IPS-11a (cell line): Measurements from ENCODE around the gene ALMS1.
"Not testable (repeated sequence)": the region's sequence is repeated elsewhere in the genome, so short reads cannot be mapped to it uniquely, and the experiment has no call there.

Experiments
- H3K4me3 ChIP-seq: one replicate; pipeline ENCODE4 v1.5.1; 2013; ENCODE audit warnings: low read depth, low read length, control low read depth

The ALMS1 gene

GRCh38 chr2:73385504-73386341 is at the start of gene ALMS1:
Gene ALMS1, plus strand, starts transcription at chr2:73385836. Its CDS starts 33 bp downstream, at chr2:73385869.
- peak within 1 kb of the TSS; percentile 94 for H3K4me3 ChIP-seq

DNA sequence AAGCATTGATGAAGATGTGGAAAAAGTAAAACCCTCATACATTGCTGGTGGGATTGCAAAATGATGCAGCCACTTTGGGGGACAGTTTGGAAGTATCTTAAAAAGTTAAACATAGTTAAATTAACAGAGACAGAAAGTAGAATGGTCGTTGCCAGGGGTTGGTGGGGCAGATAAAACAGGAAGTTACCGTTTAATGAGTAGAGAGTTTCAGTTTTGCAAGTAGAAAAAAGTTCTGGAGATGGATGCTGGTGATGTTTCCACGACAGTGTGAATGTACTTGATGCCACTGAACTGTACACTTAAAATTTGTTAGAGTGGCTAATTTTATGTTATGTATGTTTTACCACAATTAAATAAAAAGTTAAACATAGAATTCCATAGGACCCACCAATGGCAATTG is 47.8 kb upstream of the ALMS1 start:
- no peak overlapping the region for H3K4me3 ChIP-seq

- no peak overlapping the region for H3K4me3 ChIP-seq
These were observed 46.4 kb upstream of the ALMS1 start for GRCh38 chr2:73339201-73339600.

DNA sequence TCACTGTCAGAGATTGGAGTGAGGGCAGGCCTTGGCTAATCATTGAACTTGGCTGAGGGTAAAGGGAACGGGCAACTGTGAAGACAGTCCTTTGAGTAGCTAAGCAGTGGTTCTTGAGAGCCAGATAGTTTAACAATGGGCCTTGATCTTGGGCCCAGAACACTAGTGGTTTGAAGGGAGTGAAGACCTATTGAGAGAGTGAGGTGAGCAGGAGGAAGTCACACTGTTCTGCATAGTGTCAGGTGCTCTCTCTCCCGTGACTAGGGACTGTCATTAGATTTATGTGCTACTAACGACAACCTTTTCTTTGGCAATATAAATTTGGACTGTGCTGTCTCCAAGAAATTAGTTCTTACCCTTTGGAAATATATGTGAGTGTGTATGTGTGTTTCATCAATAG is 44.6 kb upstream of the ALMS1 start:
- no peak overlapping the region for H3K4me3 ChIP-seq

- H3K4me3 ChIP-seq = no peak overlapping the region
These were observed 41.6 kb upstream of the ALMS1 start for GRCh38 chr2:73343992-73344391.

DNA sequence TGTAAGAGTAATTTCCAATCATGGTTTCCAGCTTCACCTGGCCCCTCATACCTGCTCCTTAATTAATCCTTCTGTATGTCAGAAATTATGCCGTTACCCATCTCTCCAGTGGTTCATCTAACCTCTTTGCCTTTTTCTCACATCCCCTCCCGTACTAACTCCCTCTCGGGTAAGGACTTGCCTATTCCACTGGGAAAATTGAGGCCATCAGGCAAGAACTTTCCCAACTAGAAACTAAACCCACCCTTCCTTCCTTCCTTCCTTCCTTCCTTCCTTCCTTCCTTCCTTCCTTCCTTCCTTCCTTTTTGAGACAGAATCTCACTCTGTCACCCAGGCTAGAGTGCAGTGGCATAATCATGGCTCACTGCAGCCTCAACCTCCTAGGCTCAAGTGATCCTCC is 40.9 kb upstream of the ALMS1 start:
- not testable (repeated sequence) for H3K4me3 ChIP-seq

DNA sequence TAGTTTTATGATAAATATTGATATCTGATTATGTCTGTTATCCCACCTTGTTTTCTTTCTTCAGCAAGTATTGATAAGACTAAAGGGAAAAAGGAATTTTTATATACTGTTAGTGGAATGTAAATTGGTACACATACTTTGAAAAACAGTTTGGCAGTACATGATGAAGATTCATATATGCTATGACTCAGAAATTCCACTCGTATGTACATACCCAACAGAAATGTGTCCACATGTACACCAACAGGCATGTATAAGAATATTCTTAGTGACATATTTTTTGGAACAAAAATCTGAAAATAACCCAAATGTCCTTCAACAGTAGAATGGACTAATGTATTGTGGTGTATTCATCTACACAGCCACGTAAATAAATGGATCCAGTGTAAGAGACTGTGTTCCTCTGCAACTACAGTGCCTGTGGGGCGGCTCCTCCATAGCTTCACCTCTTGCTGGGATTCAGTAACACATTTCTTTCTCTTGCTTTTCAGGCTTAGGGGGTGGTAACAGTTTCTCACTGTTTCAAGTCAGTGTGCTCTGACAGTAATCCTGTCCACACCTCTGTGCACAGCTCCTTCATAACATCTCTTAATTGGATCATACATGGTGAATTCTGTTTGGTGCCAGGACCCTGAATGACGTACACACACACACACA is 35.5 kb upstream of the ALMS1 start:
- no peak overlapping the region for H3K4me3 ChIP-seq

- no peak overlapping the region for H3K4me3 ChIP-seq
These were observed 29.5 kb upstream of the ALMS1 start for GRCh38 chr2:73356097-73356496.

- no peak overlapping the region for H3K4me3 ChIP-seq
These were observed 25.5 kb upstream of the ALMS1 start for GRCh38 chr2:73359915-73360697.

GRCh38 chr2:73366060-73366459 is 19.6 kb upstream of the ALMS1 start:
- no peak overlapping the region for H3K4me3 ChIP-seq

DNA sequence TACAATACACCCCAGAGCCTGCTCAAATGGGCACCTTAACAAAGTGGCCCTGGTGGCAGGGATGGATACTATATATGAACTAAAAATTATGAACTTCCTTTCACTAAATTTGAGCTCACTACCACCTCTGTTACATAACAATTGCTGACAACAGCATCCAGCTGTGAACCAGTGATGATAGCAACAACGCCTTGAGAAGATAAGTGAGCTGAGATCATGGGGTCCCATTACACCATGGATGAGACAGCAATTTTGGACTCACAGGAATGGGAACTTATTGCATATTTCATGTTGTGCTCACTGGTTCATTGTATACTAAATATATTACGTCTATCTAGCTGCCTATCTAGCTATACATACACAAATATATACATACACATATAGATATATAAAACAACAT is 16.9 kb upstream of the ALMS1 start:
- no peak overlapping the region for H3K4me3 ChIP-seq

GRCh38 chr2:73370348-73370747 is 15.3 kb upstream of the ALMS1 start:
- H3K4me3 ChIP-seq = no peak overlapping the region

DNA sequence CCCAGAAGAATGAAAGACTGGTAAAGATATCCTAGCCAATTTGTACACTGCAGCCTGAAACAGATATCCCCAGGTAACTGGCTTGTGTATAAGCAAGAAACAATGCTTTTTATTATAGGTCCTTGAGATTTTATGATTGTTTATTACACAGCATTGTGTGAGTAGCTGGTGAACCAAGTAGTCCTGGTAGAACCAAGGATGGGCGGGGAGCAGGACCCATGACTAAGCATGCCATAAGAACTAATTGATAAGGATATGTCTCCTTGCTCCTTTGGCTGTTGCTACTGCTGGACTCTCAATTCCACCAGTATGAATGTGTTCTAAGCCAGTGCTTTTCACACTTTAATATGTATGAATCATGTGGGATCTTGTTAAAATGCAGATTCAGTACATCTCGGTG is 12.3 kb upstream of the ALMS1 start:
- no peak overlapping the region for H3K4me3 ChIP-seq

DNA sequence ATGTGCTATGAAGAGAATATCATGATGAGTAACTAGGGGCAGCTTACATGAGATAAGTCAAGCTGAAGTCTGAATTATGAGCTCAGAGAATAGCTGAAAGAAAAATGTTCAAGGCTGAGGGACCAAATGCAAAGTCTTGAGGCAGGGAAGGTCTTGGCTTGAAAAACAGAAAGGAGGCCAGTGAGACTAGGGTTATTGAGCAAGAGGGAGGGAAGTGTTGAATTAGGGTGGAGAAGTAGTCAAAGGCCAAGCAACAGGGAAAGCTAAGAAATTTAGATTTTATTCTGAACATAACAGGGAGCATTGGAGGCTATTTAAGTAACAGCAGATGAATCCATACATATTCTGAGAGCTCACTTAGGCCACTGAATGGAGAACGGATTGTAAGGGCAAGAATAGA is 11.4 kb upstream of the ALMS1 start:
- no peak overlapping the region for H3K4me3 ChIP-seq

GRCh38 chr2:73376681-73377080 is 9.0 kb upstream of the ALMS1 start:
- H3K4me3 ChIP-seq = no peak overlapping the region

DNA sequence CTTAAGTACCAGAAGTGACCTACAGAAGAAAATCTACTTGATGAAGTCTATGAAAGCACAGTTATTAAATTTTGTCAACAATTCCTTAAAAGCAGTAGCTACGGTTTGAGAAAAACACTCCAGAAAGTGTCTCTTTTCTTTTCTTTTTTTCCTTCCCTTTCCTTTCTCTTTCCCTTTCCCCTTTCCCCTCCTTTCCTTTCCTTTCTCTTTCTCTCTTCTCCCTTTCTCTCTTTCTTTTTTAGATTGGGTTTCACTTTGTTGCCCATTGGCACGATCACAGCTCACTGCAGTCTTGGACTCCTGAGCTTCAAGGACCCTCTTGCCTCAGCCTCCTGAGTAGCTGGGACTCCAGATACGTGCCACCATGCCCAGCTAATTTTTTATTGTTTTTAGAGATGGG is 2.6 kb upstream of the ALMS1 start:
- H3K4me3 ChIP-seq = no peak overlapping the region

- peak overlapping the region; percentile 57 for H3K4me3 ChIP-seq
These were observed 523 bp upstream of the ALMS1 start for GRCh38 chr2:73385123-73385503.

GRCh38 chr2:73386342-73386868 is 769 bp downstream of the ALMS1 start:
- peak overlapping the region; percentile 94 for H3K4me3 ChIP-seq

DNA sequence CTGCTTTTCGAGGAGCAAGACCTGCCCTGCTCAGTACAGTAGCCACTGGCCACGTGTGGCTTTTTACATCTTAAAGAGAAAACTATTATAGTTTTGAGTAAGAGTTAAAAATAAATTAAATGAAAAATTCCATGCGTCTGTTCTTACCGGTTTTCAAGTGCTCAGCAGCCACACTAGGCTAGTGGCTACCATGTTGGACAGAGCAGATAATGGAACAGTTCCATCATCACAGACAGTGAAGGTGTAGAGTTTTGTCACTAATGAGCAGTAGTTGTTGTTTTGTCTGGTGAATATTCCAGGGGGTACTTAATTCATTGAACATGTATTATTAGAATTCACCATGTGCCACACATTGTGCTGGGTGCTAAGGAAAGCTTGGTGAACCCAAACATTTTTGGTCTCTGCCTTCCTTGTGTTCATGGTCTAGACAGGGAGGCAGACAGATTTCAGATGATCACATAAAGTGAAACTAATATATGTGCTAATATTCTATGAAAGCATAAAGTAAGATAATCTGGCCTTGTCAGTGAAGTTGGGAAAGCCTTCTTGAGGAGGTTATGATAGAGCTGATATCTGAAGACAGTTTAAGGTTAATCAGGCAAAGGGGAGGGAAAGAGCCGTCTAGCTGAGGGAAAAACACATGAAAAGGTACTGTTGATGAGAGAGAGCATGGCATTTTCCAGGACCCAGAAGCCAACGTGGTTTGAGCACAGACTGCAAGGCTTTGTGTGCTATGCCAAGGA is 1.4 kb downstream of the ALMS1 start:
- H3K4me3 ChIP-seq = peak overlapping the region; percentile 94

DNA sequence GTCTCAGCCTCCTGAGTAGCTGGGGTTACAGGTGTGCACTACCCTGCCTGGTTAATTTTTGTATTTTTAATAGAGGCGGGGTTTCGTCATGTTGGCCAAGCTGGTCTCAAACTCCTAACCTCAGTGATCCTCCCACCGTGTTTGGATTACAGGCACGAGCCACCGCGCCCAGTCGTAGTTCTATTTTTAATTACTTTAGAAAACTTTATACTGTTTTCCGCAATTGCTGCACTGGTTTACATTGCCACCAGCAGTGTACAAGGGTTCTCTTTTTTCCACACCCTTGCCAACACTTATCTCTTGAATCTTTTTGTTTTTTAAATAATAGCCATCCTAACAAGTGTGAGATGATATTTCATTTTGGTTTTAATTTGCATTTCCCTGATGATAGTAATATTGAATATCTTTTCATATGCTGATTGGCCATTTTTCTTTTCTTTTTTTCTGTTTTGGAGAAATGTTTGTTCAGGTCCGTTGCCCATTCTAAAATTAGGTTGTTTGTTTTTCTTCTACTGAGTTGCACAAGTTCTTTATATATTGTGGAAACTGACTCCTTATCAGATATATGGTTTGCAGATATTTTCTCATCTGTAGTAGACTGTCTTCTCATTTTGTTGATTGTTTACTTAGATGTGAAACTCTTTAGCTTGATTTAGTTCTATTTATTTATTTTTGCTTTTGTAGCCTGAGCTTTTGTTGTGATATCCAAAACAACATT is 16.9 kb downstream of the ALMS1 start:
- no peak overlapping the region for H3K4me3 ChIP-seq
